ENCODE data around the gene LCN6.
"Not testable (repeated sequence)": the region's sequence is repeated elsewhere in the genome, so short reads cannot be mapped to it uniquely, and the experiment has no call there.

- not testable (repeated sequence) for TF ChIP-seq POLR2AphosphoS5 (IDR thresholded peaks at IDR 0.05; ENCODE audit: borderline replicate concordance, low read depth, low read length); EZH2 (IDR thresholded peaks at IDR 0.05)
These were observed 48.5 kb upstream of the LCN6 start for GRCh38 chr9:136796775-136797347.
